ENCODE results near the gene SPEN.

The SPEN gene

DNA sequence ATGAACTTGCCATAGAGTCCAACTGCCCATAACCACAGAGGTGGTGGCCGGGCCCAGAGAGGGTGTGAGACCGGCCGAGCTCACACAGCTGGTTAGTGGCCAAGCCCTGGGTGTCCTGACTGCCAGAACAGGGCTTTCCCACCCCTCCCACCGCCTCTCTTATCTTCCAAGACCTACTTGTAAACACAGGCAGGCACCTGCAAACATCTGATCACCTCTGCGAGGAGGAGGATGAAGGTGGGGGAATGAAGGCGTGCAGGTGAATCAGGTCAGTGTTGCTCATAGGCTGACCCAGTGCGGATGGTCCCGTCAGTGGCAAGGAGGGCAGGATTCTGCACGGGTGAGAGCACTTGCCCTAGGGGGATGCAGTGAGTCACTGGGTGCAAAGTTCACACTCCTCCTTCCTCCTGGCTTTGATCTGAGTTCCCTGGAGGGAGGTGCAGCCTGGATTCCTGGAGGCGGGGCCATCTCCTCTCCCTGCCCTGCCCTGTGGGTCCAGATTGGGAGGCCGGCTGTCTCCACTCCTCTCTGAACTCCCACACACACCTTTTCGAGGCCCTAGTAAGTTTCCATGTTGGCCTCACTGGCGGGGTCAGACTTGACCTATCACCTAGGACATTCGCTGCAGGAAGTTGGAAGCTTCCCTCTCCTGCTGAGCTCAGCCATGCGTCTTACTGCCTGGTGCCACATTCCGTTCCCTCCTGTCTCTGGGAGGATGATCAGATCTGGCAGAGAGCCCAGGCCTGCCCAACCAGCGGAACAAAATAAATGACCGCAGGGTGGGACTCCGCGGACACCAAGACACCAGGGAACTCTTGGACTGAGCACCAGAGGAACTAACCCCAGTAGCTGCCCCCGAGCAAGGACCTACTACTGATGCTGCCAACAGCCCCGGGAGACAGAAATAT, 47.3 kb upstream of the SPEN start (continued):
- TF ChIP-seq ZNF146 (tag by site-specific recombination; IDR thresholded peaks at IDR 0.05) (peak; percentile 92), ZNF221 (tag by site-specific recombination; IDR thresholded peaks at IDR 0.05; ENCODE audit: borderline replicate concordance) (no peak), WT1 (tag by site-specific recombination; IDR thresholded peaks at IDR 0.05) (peak; percentile 93), ZNF624 (tag by site-specific recombination; IDR thresholded peaks at IDR 0.05) (no peak), ZNF510 (tag by site-specific recombination; IDR thresholded peaks at IDR 0.05; ENCODE audit: insufficient replicate concordance) (no peak), RBAK (tag by site-specific recombination; IDR thresholded peaks at IDR 0.05) (no peak), ZNF777 (tag by site-specific recombination; IDR thresholded peaks at IDR 0.05; ENCODE audit: borderline replicate concordance) (no peak), ZNF837 (tag by site-specific recombination; IDR thresholded peaks at IDR 0.05) (no peak), ZNF239 (tag by site-specific recombination; IDR thresholded peaks at IDR 0.05) (no peak), ZNF677 (tag by site-specific recombination; IDR thresholded peaks at IDR 0.05) (no peak), ZNF629 (tag by site-specific recombination; IDR thresholded peaks at IDR 0.05) (peak; percentile 72), ZNF416 (tag by site-specific recombination; IDR thresholded peaks at IDR 0.05) (no peak), ZNF202 (tag by site-specific recombination; IDR thresholded peaks at IDR 0.05; ENCODE audit: borderline replicate concordance) (no peak), ZNF155 (tag by site-specific recombination; IDR thresholded peaks at IDR 0.05) (no peak), ZNF335 (tag by site-specific recombination; conservative IDR thresholded peaks at IDR 0.05) (no peak), GLIS1 (tag by site-specific recombination; IDR thresholded peaks at IDR 0.05) (peak; percentile 91), ATF2 (tag by site-specific recombination; IDR thresholded peaks at IDR 0.05; ENCODE audit: low read depth) (no peak), ZNF555 (tag by site-specific recombination; conservative IDR thresholded peaks at IDR 0.05) (no peak), ZNF433 (tag by site-specific recombination; IDR thresholded peaks at IDR 0.05; ENCODE audit: low read depth) (no peak), ZNF514 (tag by site-specific recombination; IDR thresholded peaks at IDR 0.05) (no peak), ZNF623 (tag by site-specific recombination; IDR thresholded peaks at IDR 0.05) (no peak), ZNF548 (tag by site-specific recombination; IDR thresholded peaks at IDR 0.05) (no peak), ZBTB1 (tag by site-specific recombination; IDR thresholded peaks at IDR 0.05) (no peak), ZNF184 (tag by site-specific recombination; IDR thresholded peaks at IDR 0.05) (no peak), ZNF423 (tag by site-specific recombination; IDR thresholded peaks at IDR 0.05) (no peak; the same call in 1 of the 2 replicates), ZNF561 (tag by site-specific recombination; IDR thresholded peaks at IDR 0.05; ENCODE audit: borderline replicate concordance) (no peak), ZNF501 (tag by site-specific recombination; IDR thresholded peaks at IDR 0.05) (peak; percentile 39; the same call in 1 of the 2 replicates), ZNF175 (tag by site-specific recombination; IDR thresholded peaks at IDR 0.05) (no peak), ZNF791 (tag by site-specific recombination; IDR thresholded peaks at IDR 0.05) (no peak), ZSCAN23 (tag by site-specific recombination; IDR thresholded peaks at IDR 0.05) (no peak), ZNF600 (tag by site-specific recombination; IDR thresholded peaks at IDR 0.05) (peak; percentile 83)
- TF ChIP-seq, protein P1, sequence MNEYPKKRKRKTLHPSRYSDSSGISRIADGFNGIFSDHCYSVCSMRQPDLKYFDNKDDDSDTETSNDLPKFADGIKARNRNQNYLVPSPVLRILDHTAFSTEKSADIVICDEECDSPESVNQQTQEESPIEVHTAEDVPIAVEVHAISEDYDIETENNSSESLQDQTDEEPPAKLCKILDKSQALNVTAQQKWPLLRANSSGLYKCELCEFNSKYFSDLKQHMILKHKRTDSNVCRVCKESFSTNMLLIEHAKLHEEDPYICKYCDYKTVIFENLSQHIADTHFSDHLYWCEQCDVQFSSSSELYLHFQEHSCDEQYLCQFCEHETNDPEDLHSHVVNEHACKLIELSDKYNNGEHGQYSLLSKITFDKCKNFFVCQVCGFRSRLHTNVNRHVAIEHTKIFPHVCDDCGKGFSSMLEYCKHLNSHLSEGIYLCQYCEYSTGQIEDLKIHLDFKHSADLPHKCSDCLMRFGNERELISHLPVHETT (tag by site-specific recombination; IDR thresholded peaks at IDR 0.05), result 0 out of 2 replicates have a peak, but pooled peaks have one; percentile 35
- TF ChIP-seq, protein P2, sequence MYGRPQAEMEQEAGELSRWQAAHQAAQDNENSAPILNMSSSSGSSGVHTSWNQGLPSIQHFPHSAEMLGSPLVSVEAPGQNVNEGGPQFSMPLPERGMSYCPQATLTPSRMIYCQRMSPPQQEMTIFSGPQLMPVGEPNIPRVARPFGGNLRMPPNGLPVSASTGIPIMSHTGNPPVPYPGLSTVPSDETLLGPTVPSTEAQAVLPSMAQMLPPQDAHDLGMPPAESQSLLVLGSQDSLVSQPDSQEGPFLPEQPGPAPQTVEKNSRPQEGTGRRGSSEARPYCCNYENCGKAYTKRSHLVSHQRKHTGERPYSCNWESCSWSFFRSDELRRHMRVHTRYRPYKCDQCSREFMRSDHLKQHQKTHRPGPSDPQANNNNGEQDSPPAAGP (tag by site-specific recombination; IDR thresholded peaks at IDR 0.05), result peak; percentile 98
- TF ChIP-seq, protein P3, sequence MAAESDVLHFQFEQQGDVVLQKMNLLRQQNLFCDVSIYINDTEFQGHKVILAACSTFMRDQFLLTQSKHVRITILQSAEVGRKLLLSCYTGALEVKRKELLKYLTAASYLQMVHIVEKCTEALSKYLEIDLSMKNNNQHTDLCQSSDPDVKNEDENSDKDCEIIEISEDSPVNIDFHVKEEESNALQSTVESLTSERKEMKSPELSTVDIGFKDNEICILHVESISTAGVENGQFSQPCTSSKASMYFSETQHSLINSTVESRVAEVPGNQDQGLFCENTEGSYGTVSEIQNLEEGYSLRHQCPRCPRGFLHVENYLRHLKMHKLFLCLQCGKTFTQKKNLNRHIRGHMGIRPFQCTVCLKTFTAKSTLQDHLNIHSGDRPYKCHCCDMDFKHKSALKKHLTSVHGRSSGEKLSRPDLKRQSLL (tag by site-specific recombination; IDR thresholded peaks at IDR 0.05), result no peak
- TF ChIP-seq, protein P4, sequence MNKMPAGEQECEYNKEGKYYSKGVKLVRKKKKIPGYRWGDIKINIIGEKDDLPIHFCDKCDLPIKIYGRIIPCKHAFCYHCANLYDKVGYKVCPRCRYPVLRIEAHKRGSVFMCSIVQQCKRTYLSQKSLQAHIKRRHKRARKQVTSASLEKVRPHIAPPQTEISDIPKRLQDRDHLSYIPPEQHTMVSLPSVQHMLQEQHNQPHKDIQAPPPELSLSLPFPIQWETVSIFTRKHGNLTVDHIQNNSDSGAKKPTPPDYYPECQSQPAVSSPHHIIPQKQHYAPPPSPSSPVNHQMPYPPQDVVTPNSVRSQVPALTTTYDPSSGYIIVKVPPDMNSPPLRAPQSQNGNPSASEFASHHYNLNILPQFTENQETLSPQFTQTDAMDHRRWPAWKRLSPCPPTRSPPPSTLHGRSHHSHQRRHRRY (tag by site-specific recombination; IDR thresholded peaks at IDR 0.05), result no peak
